HG03575 (cell line): ENCODE measurements around the gene TTC7B.
"Not testable (repeated sequence)": the region's sequence is repeated elsewhere in the genome, so short reads cannot be mapped to it uniquely, and the experiment has no call there.

ENCODE experiments used
- ATAC-seq: cut with Tn5 transposase; IDR thresholded peaks from one replicate; pipeline ENCODE4 v1.9.1; 2021; ENCODE audit not compliant: unreplicated experiment, insufficient number of reproducible peaks, low FRiP score; ENCODE audit errors: extremely low read depth

The TTC7B gene

DNA sequence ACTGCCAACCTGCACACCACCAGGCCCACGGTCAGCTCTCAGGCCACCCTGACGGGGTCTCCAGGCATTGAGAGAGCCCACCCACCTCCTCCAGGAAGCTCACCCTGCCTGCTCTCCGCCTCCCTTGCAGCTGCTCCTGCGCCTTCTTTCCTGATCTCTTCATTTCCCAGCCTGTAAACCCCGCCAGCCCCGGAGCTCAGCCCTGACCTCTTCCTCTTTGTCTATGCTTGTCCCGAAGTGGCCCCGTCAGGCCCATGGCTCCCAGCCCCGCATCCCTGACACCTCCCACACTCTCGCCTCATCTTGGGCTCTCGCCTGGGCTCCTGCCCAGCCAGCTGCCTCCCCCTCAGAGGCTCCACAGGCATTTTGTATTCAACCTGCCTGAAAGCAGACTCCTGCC lies 280.1 kb downstream of the TTC7B start:
- ATAC-seq: no peak

DNA sequence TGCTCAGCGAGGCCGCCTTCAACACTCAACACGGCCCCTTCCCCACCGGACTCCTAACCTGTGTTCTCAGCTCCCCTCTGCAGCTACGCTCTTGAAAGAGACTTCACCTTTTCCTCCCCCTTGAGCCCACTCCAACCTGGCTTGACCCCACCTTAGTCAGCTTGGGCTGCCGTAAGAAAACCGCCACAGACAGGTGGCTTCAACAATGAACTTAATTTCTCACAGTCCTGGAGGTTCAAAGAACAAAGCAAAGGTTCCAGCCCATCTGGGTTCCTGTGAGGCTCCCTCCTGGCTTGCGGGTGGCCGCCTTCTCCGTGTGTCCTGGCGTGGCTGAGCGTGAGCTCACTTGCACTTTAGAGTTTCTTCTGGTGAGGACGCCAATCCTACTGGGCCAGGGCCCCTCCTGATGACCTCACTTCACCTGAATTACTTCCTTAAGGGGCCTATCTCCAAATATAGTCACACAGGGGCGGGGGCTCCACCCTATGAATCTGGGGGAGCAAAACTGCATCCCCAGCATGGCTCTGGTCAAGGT lies 280.6 kb downstream of the TTC7B start:
- no peak for ATAC-seq

DNA sequence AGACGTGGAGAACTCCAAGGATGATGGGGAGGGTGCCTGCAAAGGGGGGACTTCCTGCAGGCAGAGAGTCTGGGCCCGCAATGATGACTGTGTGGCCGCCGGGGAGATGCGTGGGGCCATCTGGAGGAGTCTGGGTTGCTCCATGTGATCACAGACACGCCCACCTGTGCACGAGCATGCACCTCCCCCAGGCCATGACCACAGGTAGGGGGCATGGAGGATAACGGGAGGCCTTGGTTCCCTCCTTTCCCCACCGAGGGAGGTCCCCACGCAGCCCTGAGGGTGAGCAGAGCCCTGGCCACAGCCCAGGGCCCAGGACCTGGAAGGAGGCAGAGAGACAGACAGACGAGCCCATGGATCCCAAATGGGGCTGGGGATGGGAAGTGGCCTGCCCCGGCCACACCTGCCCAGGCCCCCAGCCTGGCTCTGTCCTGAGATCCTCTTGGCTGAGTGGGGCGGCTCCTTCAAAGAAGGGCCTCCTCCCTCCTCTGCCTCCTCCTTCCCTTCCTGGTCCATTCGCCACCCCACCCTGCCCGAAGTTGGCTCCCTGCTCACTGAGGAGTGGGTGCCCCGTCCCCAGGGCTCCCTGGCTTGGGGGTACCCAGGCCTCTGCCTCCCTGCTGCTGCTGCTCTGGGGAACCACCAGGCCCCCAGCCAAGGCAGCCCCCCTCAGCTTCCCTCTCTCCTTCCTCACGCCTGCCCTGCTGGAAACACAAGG lies 281.2 kb downstream of the TTC7B start:
- ATAC-seq: no peak

DNA sequence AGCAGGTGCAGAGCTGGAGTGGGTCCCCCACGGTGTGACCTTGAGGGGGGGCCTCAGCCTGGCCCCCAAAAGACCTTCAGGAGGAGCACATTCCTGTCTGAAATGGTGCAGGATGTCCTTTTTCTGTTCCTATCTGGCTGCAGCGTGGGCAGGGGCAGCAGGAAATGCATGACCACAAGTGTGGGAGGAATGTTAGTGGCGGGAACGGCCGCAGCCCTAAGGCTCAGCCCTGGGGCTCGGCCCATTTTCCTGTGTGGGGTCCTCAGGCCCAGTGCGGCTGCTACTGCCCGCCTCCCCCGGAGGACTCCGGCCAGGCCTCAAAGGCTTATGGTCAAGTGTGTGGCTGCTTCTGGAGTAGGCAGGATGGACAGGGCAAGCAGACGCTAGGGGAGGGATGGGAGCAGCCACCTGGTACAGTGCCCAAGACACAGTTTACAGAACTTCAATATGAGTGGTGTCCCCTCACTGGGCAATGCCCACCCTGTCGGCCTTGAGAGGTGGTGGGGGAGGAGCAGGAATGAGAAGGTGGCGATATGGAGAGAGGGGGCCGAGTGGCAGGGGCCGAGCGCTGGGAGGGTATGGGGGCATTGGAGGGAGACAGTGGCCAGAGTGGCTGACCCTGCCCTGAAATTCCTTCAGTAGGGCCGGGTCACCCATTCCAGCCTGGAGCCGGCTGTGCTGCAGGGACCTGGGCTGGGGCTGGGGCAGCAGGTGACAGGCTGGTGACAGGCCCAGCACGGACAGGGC lies 282.0 kb downstream of the TTC7B start:
- ATAC-seq: no peak

DNA sequence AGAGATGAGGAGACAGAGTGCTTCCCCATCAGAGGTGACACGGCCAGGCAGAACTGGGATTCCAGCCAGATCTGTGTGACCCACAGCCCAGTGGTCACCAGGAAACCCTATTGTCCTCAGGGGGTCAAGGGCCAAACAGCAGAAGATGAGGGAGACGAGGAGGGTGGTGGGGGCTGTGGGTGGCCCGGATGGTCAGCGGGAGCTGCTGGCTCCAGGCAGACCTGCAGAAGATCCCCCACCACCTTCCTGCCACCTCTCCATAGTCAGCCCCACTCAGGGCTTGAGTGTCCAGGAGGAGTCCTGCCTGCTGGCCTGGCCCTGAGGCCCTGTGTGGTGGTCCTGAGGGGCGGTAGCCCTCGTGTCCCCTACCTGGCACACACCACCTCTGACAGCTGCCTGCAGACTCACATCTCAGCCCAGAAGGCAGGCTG lies 282.6 kb downstream of the TTC7B start:
- ATAC-seq: no peak

DNA sequence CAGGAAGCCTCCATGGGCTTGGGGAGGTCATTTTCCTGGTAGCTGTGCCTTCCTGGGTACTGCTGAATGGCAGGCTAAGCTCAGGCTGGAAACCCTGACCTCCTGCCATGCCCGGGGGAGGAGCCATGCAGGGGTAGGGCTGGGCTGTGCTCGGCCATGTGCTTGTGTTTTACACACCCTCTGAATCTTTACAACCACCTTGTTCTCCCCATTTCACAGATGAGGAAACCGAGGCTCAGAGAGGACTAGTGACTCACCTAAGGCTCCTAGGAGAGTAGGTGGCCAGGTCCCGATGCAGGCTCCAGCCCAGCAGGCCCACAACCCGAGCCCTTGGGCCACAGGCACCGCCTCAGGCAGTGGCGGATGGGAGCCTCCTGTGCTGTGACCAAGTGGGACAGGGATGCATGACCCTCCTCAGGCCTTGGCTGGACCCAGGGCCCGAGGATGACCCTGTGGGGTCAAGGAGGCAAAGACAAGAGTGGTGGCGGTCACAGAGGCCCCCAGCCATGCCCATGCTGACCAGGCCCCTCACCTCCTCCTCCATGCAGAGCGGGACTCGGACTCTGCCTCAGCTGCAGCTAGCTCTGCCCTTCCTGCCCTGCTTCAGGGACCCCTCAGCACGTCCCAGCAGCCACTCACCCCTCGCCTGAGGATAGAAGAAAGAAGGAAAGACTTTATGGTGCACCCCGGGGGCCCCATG lies 283.3 kb downstream of the TTC7B start:
- ATAC-seq: no peak

DNA sequence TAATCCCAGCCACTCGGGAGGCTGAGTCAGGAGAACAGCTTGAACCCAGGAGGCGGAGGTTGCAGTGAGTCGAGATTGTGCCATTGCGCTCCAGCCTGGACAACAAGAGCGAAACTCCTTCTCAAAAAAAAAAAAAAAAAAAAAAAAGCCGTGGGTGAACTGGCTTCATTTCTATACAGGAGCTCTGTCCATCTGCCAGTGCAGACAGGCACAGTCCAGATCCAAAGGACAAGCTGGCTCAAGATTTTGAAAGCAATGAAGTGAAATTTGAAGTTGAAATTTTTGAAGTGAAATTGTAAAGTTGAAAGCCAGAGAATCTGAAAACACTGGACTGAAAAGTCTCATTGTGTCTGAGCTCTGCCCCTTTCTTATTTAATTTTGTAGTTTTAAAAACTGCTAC lies 284.7 kb downstream of the TTC7B start:
- no peak for ATAC-seq

DNA sequence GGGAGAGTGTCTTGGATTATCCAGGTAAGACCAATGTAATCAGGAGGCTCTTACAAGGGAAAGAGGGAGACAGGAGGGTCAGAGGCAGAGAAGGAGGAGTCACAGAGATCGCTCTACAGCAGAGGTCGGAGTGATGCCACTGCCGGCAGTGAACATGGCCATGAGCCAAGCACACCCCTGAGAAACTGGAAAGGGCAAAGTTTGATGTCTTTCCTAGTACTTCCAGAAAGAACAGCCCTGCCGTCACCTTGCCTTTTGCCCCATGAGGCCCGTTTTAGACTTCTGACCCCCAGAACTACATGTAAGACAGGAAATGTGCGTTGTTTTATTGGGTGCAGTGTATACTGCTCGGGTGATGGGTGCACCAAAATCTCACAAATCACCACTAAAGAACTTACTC lies 285.7 kb downstream of the TTC7B start:
- no peak for ATAC-seq

DNA sequence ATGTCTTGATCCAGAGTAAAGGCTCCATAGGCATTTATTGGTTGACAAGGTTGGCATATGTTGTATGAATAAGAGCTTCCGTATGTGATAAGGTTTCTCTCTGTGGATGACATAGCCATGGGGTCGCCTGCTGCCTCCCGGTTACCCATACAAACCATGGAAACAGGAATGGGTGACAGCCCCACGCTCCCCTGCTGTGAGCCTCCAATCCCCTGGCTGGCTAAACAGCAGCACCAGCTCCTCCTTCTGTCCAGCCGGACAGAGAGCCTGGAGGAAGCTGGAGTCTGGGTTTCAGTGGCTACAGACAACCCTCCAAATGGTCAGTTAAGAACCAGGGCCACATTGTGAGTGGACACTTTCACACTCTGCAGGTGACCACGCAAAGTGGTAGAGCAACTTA lies 288.3 kb downstream of the TTC7B start:
- no peak for ATAC-seq

DNA sequence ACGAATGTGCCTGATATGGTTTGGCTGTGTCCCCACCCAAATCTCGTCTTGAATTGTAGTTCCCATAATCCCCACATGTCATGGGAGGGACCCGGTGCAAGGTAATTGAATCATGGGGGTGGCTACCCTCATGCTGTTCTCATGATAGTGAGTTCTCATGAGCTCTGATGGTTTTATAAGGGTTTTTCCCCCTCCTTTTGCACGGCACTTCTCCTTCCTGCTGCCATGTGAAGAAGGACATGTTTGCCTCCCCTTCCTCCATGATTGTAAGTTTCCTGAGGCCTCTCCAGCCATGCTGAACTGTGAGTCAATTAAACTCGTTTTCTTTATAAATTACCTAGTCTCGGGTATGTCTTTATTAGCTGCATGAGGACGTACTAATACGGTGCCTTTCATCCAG lies 289.7 kb downstream of the TTC7B start:
- ATAC-seq: not testable (repeated sequence)

DNA sequence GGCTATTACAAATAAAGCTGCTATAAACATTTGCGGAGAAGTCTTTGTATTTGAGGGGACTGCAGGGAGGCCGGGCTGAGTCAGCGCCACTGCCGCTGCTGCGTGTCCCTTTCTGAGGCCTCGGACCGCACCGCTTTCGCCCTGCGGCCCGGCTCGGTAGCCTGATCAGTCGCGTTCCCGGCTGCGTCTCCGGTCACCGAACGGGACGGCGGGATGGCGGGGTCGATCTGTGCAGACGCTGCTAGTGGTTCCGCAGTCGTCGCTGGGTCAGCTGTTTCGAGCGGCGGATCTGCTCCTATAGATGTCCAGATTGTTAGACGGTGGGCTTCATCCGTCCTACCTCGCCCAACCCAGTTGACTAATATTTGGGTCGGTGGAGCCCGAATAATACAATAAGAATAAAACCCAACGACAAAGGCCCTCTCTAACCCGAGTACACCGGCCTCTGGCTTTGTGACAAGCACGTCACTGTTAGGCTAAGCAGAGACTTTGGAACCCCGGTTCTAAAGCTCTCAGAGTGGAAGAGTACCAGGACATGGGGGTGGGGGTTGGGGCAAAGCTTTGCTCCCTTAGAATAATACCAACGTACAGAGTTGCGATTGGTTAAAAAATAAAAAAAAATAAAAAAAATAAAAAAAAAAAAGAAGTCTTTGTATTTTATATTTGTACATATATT lies 290.7 kb downstream of the TTC7B start:
- ATAC-seq: not testable (repeated sequence)

DNA sequence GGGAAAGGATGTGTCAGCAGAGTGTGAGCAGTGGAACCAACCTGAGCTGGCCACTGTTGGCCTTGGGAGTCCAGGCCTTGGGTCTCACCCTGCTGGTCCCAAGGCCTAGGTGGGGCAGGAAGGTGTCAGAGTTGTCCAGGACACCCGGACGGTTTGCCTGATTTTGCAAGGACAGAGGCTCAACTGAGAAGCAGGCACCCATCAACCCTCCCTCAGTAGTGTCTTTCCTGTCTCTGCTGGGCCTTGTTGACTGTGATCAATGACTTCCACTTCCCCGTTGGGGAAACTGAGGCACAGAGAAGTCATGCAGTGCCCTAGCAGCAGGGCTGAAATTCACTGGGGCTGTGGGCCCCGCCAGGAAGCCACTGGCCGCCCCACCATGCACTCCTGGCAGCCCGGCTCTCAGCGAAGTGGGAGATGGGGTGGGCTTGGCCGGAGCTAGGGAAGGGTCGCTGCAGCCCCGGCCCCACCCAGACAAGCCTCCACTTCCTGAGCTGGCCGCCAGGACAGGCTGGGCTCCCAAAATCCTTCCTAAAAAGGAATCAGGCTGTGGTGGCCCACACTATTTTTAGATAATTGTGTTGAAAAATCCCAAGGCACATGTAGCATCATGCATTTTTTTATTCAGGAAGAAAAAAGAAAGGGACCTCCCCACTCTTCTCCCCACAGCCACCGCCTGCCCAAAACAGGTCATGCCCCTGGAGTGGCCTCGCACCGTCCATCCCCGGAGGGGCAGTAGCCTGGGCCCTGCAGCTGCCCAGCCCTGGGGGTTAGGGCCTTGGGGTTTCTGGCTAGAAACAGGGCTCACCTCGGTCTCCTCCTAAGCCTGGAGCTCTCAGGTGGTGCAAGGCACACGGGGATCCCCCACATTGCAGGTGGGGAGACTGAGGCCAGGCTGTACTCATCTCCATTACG lies 292.0 kb downstream of the TTC7B start:
- ATAC-seq: no peak

DNA sequence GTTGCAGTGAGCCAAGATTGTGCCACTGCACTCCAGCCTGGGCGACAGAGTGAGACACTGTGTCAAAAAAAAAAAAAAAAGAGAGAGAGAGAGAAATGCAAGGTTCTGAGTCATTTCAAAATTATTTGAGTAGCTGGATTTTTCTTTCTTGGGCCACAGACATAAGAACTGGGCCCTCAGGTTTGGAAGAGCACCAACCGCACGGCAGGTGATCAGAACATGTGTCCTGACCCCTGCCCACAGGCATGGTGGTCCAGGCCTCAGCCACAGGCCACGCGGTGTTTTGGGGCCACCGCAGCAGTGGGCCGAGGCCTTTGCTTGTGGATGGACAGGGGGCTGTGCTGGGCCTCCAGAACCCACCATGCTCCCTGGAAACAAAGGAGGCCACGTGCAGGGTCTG lies 292.7 kb downstream of the TTC7B start:
- no peak for ATAC-seq

DNA sequence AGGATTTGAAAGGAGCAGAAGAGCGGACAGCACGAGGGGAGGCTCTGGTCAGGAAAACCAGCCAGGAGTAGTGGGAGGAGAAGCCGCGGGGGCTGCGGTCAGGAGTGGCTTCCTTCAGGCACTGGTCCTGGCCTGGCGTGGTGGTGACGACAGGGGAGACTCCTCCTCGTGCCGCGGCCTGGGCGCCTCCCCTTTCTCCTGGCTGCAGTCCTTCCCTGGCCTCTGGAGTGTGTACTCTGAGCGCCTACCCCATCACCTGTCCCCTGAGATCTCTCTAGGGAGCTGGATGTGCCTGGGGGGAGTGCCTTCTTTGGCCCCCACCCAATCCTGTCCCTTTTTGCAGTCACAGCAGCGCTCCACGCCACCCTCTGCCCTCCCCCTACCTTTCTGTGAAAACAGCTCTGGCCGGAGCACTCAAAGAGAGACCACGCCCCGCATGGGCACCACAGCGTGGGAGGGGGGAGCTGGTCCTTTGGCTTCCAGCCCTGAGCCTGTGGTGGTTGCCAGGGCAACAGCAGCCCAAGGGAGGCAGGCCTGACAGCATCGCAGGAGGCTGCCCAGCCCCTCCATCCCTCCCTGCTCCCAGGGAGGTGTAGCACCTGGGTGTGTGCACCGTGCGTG lies 293.5 kb downstream of the TTC7B start:
- no peak for ATAC-seq

DNA sequence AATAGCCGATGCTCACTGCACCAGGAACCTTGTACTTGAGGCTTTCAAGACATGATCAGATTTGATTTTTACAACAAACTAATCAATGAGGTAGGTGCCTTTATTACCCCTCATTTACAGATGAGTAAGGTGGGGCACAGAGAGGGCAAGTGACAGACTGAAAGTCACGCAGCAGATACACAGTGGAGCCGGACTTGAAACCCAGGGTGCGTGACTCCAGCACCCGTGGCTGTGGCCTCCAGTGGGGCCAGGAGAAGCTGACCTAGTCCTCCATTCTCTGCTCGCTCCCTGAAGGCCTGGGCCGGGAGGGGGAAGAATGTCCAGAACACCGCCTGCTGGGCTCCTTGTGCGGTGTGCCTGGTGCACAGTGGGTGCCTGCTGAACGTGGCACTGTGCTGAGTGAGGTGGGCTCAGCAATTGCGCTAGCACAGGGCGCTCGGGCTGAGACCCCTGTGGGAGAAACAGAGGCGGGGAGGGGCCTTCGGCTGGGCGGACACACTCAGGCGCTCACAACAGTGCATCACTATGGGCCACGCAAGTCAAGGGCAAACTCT lies 294.2 kb downstream of the TTC7B start:
- ATAC-seq: no peak

DNA sequence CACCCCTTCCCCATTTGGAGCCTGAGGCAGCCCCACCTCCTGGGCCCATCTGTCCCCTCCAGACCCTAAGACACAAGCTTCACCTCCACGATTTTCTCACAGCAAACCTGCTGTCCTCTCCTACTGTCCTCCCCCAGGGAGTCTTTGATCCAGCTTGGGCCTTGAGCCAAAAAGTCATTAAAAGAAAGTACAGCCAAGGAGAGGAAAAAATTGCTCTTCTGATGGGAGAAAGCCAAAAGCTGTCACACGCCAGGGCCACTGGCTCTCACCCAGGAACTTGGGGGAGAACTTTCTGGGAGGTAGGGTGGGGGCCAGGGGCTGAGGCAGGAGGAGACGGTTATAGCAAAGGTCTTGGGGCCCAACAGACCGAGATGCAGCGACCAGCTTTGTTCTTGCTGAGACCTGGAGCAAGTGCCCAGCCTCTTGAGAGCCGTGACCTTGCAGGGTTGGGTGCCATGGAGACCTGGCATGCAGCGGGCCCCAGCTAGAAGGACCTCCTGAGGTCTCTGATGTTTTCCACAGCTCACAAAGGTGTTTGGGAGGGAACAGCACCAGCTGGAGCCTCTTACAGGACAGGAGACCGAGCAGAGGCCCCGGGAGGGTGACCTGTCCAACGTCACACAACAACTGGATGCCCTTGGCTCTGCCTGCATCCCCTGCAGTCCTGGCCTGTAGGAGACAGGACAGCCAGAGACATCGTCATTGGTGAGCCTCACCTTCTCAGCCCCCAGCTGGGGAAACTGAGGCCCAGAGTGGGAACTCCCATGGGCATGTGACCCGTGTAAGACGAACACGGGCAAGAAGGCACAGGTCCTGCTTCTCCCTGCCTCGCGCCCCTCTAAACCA lies 294.9 kb downstream of the TTC7B start:
- no peak for ATAC-seq

DNA sequence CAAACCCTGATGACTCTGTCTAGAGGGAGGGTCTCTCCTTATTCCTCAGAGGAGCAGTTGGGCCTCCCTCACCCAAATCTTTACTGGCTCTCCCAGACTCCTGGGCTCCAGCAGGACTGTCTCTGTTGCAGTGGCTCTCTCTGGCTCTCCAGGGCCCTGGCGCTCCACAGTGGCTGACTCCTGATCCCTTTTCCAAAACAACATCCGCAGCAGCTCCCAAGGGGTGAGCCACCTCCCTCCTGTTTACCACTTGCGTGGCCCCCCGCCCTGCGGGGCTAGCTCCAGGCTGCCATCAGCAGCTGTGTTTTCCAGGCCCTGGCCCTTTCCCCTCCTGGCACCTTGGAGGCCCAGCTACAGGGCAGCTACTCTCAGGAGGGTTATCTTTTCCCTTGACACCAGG lies 295.9 kb downstream of the TTC7B start:
- no peak for ATAC-seq
